Measurements from ENCODE around the gene PCNX2. TPM values are rescaled to one million over a fixed set of nuclear protein-coding genes. Genes with fewer than 3 reads are reported as not detected.

PCNX2 gene
- polyA plus RNA-seq, 1 donor (not counting 4 experiments of a cell fraction or from before 2014, with no cell fraction given), result 18.0 TPM

- Histone ChIP-seq H3K9ac (ENCODE audit: control insufficient read depth, extremely low read depth, insufficient read depth, low read length) (no peak overlapping the region), H3K4me1 (ENCODE audit: control insufficient read depth, extremely low read depth, insufficient read depth, low read length) (no peaks in the 10 kb centered on the region), H3K27ac (ENCODE audit: control insufficient read depth, insufficient read depth, low read length) (no peak overlapping the region), H2AFZ (ENCODE audit: control insufficient read depth, low read length) (no peak overlapping the region), H4K20me1 (ENCODE audit: control insufficient read depth, extremely low read depth, insufficient read depth, low read length) (no peaks in the 10 kb centered on the region), H3K27me3 (ENCODE audit: control insufficient read depth, extremely low read depth, insufficient read depth, low read length) (no peaks in the 10 kb centered on the region), H3K4me2 (ENCODE audit: control insufficient read depth, extremely low read depth, insufficient read depth, low read depth, low read length) (no peak overlapping the region), H3K4me3 (ENCODE audit: control insufficient read depth in 2 of 3, extremely low read depth in 1 of 3, insufficient read depth in 2 of 3, low read depth in 1 of 3, low read length in 3 of 3) (no peak overlapping the region), H3K79me2 (ENCODE audit: control insufficient read depth, insufficient read depth, low read length) (no peaks in the 10 kb centered on the region), H3K9me3 (ENCODE audit: control insufficient read depth, low read depth, low read length) (no peaks in the 10 kb centered on the region), H3K9me1 (ENCODE audit: control insufficient read depth, extremely low read depth, insufficient read depth, low read length) (no peaks in the 10 kb centered on the region), H3K36me3 (ENCODE audit: control insufficient read depth in 2 of 2, extremely low read depth in 1 of 2, insufficient read depth in 2 of 2, low read length in 2 of 2) (peaks cover 0 to 13% of the 10 kb centered on the region in 2 experiments)
- FAIRE-seq (no peak), DNase-seq (ENCODE audit: low read depth, low spot score) (no peak)
- TF ChIP-seq EZH2 (IDR thresholded peaks at IDR 0.05; ENCODE audit: low read length), result no peak
- no peak for TF ChIP-seq CTCF (optimal IDR thresholded peaks at IDR 0.05 in 1 of 3, IDR thresholded peaks at IDR 0.05 in 1 of 3, conservative IDR thresholded peaks at IDR 0.05 in 1 of 3; ENCODE audit: extremely low read depth in 1 of 3, insufficient read depth in 2 of 3, low read length in 3 of 3)
- dilution Hi-C loops (cut with MboI; ENCODE audit: extremely low pct_ligation_motif_present, low sequenced_read_pairs), result no loop called here
Observed at GRCh38 chr1:233015965-233016364, 279.6 kb downstream of the PCNX2 start.

- Histone ChIP-seq H3K4me2 (ENCODE audit: control insufficient read depth, extremely low read depth, insufficient read depth, low read depth, low read length) (no peak overlapping the region), H3K4me1 (ENCODE audit: control insufficient read depth, extremely low read depth, insufficient read depth, low read length) (no peaks in the 10 kb centered on the region), H3K79me2 (ENCODE audit: control insufficient read depth, insufficient read depth, low read length) (no peaks in the 10 kb centered on the region), H3K27me3 (ENCODE audit: control insufficient read depth, extremely low read depth, insufficient read depth, low read length) (no peaks in the 10 kb centered on the region), H2AFZ (ENCODE audit: control insufficient read depth, low read length) (no peak overlapping the region), H4K20me1 (ENCODE audit: control insufficient read depth, extremely low read depth, insufficient read depth, low read length) (no peaks in the 10 kb centered on the region), H3K9me3 (ENCODE audit: control insufficient read depth, low read depth, low read length) (no peaks in the 10 kb centered on the region), H3K36me3 (ENCODE audit: control insufficient read depth in 2 of 2, extremely low read depth in 1 of 2, insufficient read depth in 2 of 2, low read length in 2 of 2) (peaks cover under 1 to 13% of the 10 kb centered on the region in 2 experiments), H3K4me3 (ENCODE audit: control insufficient read depth in 2 of 3, extremely low read depth in 1 of 3, insufficient read depth in 2 of 3, low read depth in 1 of 3, low read length in 3 of 3) (no peak overlapping the region), H3K9ac (ENCODE audit: control insufficient read depth, extremely low read depth, insufficient read depth, low read length) (no peak overlapping the region), H3K27ac (ENCODE audit: control insufficient read depth, insufficient read depth, low read length) (no peak overlapping the region), H3K9me1 (ENCODE audit: control insufficient read depth, extremely low read depth, insufficient read depth, low read length) (no peaks in the 10 kb centered on the region)
- FAIRE-seq, result no peak
- TF ChIP-seq EZH2 (IDR thresholded peaks at IDR 0.05; ENCODE audit: low read length) (no peak), CTCF (optimal IDR thresholded peaks at IDR 0.05 in 1 of 3, IDR thresholded peaks at IDR 0.05 in 1 of 3, conservative IDR thresholded peaks at IDR 0.05 in 1 of 3; ENCODE audit: extremely low read depth in 1 of 3, insufficient read depth in 2 of 3, low read length in 3 of 3) (no peak)
- dilution Hi-C loops (cut with MboI; ENCODE audit: extremely low pct_ligation_motif_present, low sequenced_read_pairs), result no loop called here
- DNase-seq (ENCODE audit: low read depth, low spot score), result no peak
Observed at GRCh38 chr1:233012021-233012420, 283.5 kb downstream of the PCNX2 start.
